Measurements from ENCODE around the gene HIP1.
"Not testable (repeated sequence)": the region's sequence is repeated elsewhere in the genome, so short reads cannot be mapped to it uniquely, and the experiment has no call there.

HIP1 gene

DNA sequence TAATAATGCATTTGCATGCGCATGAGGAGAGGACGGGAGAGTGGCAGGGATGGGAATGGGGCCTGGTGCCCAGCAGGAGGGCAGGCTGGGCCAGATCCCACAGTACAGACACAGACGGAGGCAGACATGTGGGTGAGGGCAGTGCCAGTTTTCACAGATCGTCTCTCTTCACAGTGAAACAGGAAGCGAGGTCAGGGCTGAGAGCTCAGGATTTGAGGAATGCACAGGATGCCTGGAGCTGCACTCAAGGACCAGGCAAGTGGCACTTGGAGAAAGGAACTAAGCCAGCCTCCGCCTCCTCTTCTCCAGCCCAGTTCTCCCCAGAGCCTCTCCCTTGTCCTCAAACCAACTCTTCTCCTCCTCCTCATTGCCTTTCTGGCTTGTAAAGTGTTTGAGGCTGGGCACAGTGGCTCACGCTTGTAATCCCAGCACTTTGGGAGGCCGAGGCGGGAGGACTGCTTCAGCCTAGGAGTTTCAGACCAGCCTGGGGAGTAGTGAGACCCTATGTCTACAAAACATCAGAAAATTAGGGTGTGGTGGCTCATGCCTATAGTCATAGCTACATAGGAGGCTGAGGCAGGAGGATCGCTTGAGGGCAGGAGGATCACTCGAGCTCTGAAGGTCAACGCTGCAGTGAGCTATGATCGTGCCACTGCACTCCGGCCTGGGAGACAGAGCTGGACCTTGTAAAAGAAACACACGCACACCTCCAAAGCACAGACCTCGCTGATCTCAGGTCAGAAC, 115.2 kb downstream of the HIP1 start:
- no peaks in the 10 kb centered on the region for H3K27me3 Mint-ChIP-seq
- H3K27ac Mint-ChIP-seq, result peak overlapping the region; percentile 84
- ATAC-seq (replicated peaks), result no peak
- no peak for DNase-seq
- H3K9me3 Mint-ChIP-seq, result peaks cover 3 to 10% of the 10 kb centered on the region in 2 donors
- H3K4me3 Mint-ChIP-seq, result no peak overlapping the region
- H3K4me1 Mint-ChIP-seq, result peaks cover 34 to 59% of the 10 kb centered on the region in 2 donors
- H3K36me3 Mint-ChIP-seq, result peaks cover 5 to 13% of the 10 kb centered on the region in 2 donors

- H3K4me1 Mint-ChIP-seq, result peaks cover 46 to 82% of the 10 kb centered on the region in 2 donors
- DNase-seq, result no peak
- peaks cover 0 to 6% of the 10 kb centered on the region in 2 donors for H3K36me3 Mint-ChIP-seq
- peak overlapping the region in 1 of 2 donors; percentile 26 for H3K4me3 Mint-ChIP-seq
- ATAC-seq (replicated peaks), result peak in 1 of 2 donors; percentile 49
- no peak overlapping the region for H3K27ac Mint-ChIP-seq
- peaks cover 3 to 7% of the 10 kb centered on the region in 2 donors for H3K9me3 Mint-ChIP-seq
- no peaks in the 10 kb centered on the region for H3K27me3 Mint-ChIP-seq
These were observed 117.6 kb downstream of the HIP1 start for GRCh38 chr7:75621124-75621523.

DNA sequence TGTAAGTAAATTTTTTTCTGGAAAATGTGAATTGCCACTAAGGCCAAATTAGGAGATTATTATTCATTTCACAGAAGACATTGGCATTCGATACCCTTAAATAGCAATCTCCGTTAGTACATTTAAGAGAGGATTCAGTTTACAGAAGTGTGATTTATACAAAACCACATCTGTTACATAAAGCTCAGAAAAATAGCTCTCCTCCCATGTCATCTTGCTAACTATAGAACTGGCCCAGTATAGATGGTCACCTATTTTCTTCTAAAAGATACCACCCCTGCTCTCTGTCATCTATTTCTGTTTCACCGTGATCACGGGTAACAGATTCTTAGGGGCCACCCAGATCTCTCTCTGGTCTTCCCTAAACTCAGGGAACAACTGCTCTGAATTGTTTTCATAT, 119.1 kb downstream of the HIP1 start:
- Mint-ChIP-seq H3K27ac (peak overlapping the region; percentile 44), H3K4me1 (peaks cover 45 to 79% of the 10 kb centered on the region in 2 donors), H3K9me3 (peaks cover 3% of the 10 kb centered on the region in 2 donors), H3K4me3 (no peak overlapping the region), H3K36me3 (peaks cover 0 to 6% of the 10 kb centered on the region in 2 donors), H3K27me3 (no peaks in the 10 kb centered on the region)
- DNase-seq, result no peak
- peak; percentile 27 to 31 for ATAC-seq (replicated peaks)

DNA sequence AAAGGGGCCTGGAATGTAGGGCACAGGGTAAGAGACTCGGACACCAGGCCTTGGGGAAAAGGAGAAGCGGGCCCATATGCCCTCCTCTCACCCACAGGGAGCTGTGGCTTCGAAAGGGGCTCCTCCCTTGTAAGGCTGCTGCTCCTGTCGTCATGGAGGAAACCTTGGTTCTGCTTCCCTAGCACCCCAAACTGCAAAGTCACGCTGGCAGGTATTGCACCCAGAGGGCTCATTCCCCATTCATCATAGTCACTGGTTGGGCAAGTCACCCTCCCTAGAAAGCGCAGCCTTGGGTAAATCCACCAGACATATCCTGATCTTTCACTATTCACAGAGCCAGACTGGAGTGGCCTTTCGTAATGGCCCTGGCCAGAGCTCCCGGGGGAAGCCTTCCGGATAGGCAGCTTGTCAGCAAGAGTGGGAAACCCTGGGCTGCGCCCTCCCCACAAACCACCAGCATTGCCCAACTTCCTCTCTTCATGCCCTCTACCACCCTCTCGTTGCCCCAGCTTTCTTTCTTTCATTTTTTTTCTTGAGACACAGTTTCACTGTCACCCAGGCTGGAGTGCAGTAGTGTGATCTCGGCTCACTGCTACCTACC, 121.0 kb downstream of the HIP1 start:
- H3K4me3 Mint-ChIP-seq, result peak overlapping the region; percentile 65 to 78
- H3K27ac Mint-ChIP-seq, result peak overlapping the region; percentile 97
- H3K4me1 Mint-ChIP-seq, result peaks cover 36 to 66% of the 10 kb centered on the region in 2 donors
- peaks cover 0 to 6% of the 10 kb centered on the region in 2 donors for H3K36me3 Mint-ChIP-seq
- peaks cover 3% of the 10 kb centered on the region in 2 donors for H3K9me3 Mint-ChIP-seq
- ATAC-seq (replicated peaks) (peak; percentile 76 to 81), DNase-seq (peak; percentile 62)
- H3K27me3 Mint-ChIP-seq, result no peaks in the 10 kb centered on the region

DNA sequence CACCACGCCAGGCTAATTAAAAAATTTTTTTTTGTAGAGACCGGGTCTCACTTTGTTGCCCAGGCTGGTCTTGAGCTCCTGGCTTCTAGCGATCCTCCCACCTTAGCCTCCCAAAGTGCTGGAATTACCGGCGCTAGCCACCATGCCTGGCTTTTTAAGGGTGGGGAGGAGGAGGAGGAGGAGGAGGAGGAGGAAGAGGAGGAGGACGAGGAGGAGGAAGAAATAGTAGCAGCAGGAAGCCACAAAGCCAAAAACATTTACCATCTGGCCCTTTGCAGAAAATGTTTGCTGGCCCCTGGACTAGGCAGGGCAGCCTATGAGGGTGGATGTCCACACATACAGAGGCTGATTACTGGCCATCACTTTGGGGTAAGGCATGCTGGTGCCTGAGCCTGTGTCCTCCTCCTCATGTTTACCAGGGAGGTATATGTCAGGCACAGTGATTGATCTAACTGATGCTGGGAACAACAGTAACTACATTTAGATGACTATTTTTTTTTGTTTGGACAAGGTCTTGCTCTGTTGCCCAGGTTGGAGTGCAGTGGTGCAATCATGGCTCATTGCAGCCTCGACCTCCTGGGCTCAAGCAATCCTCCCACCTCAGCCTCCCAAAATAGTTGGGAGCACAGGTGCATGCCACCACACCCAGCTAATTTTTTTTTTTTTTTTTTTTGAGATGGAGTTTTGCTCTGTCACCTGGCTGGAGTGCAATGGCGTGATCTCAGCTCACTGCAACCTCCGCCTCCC, 122.1 kb downstream of the HIP1 start:
- DNase-seq, result no peak
- Mint-ChIP-seq H3K4me3 (no peak overlapping the region), H3K36me3 (peaks cover 0 to 6% of the 10 kb centered on the region in 2 donors), H3K27me3 (no peaks in the 10 kb centered on the region), H3K27ac (no peak overlapping the region), H3K9me3 (peaks cover 2 to 3% of the 10 kb centered on the region in 2 donors), H3K4me1 (peaks cover 35 to 56% of the 10 kb centered on the region in 2 donors)
- no peak for ATAC-seq (replicated peaks)

DNA sequence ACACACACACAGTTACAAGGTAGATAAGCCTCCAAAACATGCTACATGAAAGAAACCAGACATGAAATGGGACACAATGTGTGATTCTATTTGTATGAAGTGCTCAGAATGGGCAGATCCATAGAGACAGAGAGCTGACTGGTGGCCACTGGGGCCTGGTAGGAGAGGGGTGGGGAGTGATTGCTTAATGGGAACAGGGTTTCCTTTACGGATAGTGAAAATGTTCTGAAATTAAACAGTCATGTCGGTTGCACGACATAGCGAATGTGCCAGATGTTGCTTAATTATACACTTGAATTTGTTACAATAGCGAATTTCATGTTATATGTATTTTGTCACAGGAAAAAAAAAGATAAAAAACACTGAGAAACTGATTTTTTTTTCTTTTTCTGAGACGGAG, 124.3 kb downstream of the HIP1 start:
- Mint-ChIP-seq H3K27me3 (no peaks in the 10 kb centered on the region), H3K9me3 (no peaks in the 10 kb centered on the region), H3K27ac (no peak overlapping the region), H3K36me3 (no peaks in the 10 kb centered on the region), H3K4me1 (peaks cover 20 to 34% of the 10 kb centered on the region in 2 donors), H3K4me3 (no peak overlapping the region)
- DNase-seq, result no peak
- no peak for ATAC-seq (replicated peaks)

- ATAC-seq (replicated peaks), result no peak
- no peak for DNase-seq
- Mint-ChIP-seq H3K27ac (no peak overlapping the region), H3K36me3 (no peaks in the 10 kb centered on the region), H3K4me1 (peaks cover 11 to 24% of the 10 kb centered on the region in 2 donors), H3K9me3 (no peaks in the 10 kb centered on the region), H3K4me3 (no peak overlapping the region), H3K27me3 (no peaks in the 10 kb centered on the region)
These were observed 125.4 kb downstream of the HIP1 start for GRCh38 chr7:75613351-75613750.

DNA sequence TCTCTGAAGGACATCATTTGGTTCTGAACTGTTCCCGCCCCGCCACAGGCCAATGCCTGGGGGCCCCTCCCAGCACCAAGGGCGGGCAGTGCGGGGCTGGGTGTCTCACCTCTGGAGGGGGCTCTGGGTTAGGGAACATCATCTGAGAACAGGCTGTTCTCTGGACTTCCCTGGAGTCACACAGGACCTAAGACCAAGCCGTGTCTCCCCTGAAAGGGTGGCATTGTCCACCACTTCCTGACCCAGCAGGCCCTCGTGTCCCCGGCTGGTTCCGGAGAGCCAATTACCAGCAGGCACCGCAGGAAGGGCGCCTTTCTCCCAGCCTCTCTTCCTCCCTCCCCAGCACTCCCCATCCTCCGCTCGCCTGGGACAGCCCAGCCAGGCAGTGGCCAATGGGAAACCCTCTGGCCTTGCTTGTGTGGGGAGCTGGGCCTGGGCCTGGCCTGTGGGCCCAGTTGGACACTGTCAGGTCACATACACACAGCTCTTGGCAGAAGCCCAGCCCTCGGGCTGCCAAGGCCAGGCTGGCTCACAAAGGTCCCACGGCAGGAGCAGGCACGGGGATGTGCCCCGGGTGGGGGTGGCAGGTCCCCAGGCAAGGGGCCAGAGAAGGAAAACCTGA, 127.1 kb downstream of the HIP1 start:
- H3K4me3 Mint-ChIP-seq, result no peak overlapping the region
- H3K36me3 Mint-ChIP-seq, result no peaks in the 10 kb centered on the region
- H3K27me3 Mint-ChIP-seq, result no peaks in the 10 kb centered on the region
- ATAC-seq (replicated peaks), result no peak
- H3K27ac Mint-ChIP-seq, result no peak overlapping the region
- peaks cover 3 to 7% of the 10 kb centered on the region in 2 donors for H3K4me1 Mint-ChIP-seq
- no peak for DNase-seq
- no peaks in the 10 kb centered on the region for H3K9me3 Mint-ChIP-seq

DNA sequence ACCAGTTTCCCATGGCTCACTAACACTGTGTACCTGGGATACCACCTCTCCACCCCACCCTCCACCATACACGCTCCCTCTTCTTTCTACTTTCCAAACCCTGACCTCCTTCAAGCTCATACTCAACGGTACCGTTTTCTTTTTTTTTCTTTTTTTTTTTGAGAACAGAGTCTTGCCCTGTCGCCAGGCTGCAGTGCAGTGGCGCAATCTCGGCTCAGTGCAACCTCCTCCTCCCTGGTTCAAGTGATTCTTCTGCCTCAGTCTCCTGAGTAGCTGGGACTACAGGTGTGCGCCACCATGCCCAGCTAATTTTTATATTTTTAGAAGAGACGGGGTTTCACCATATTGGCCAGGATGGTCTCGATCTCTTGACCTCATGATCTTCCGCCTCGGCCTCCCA, 129.3 kb downstream of the HIP1 start:
- DNase-seq; H3K9me3 Mint-ChIP-seq; H3K36me3 Mint-ChIP-seq; H3K27me3 Mint-ChIP-seq; H3K4me1 Mint-ChIP-seq; H3K4me3 Mint-ChIP-seq; ATAC-seq (replicated peaks); H3K27ac Mint-ChIP-seq: not testable (repeated sequence)

- no peak overlapping the region for H3K27ac Mint-ChIP-seq
- no peak overlapping the region for H3K4me3 Mint-ChIP-seq
- H3K4me1 Mint-ChIP-seq, result peaks cover under 1 to 5% of the 10 kb centered on the region in 2 donors
- H3K36me3 Mint-ChIP-seq, result peaks cover 0 to 2% of the 10 kb centered on the region in 2 donors
- no peaks in the 10 kb centered on the region for H3K9me3 Mint-ChIP-seq
- H3K27me3 Mint-ChIP-seq, result no peaks in the 10 kb centered on the region
- DNase-seq (no peak), ATAC-seq (replicated peaks) (no peak)
These were observed 130.2 kb downstream of the HIP1 start for GRCh38 chr7:75608451-75609122.

- peaks cover 0 to 2% of the 10 kb centered on the region in 2 donors for H3K36me3 Mint-ChIP-seq
- DNase-seq (no peak), ATAC-seq (replicated peaks) (no peak)
- no peaks in the 10 kb centered on the region for H3K27me3 Mint-ChIP-seq
- no peak overlapping the region for H3K27ac Mint-ChIP-seq
- H3K4me1 Mint-ChIP-seq, result peaks cover 0 to 4% of the 10 kb centered on the region in 2 donors
- H3K9me3 Mint-ChIP-seq, result no peaks in the 10 kb centered on the region
- no peak overlapping the region for H3K4me3 Mint-ChIP-seq
These were observed 134.3 kb downstream of the HIP1 start for GRCh38 chr7:75604408-75604807.

DNA sequence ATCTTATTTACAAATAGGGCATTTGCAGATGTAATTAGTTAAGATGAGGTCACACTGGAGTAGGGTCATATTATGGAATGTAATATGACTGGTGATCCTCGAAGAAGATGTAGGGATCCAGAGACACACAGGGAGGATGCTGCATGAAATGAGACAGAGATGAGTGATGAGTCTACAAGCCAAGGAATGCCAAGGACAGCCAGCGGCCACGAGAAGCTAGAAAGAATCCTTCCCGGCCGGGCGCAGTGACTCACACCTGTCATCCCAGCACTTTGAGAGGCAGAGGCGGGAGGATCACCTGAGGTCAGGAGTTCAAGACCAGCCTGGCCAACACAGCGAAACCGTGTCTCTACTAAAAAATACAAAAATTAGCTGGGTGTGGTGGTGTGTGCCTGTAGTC, 135.9 kb downstream of the HIP1 start:
- not testable (repeated sequence) for ATAC-seq (replicated peaks); DNase-seq; H3K4me1 Mint-ChIP-seq; H3K27ac Mint-ChIP-seq; H3K9me3 Mint-ChIP-seq; H3K4me3 Mint-ChIP-seq; H3K27me3 Mint-ChIP-seq; H3K36me3 Mint-ChIP-seq

GRCh38 chr7:75601539-75601938, 137.2 kb downstream of the HIP1 start:
- H3K27me3 Mint-ChIP-seq, result no peaks in the 10 kb centered on the region
- no peak overlapping the region for H3K27ac Mint-ChIP-seq
- no peak for DNase-seq
- H3K4me3 Mint-ChIP-seq, result no peak overlapping the region
- ATAC-seq (replicated peaks), result no peak
- peaks cover 2 to 3% of the 10 kb centered on the region in 2 donors for H3K36me3 Mint-ChIP-seq
- H3K4me1 Mint-ChIP-seq, result peaks cover 4 to 11% of the 10 kb centered on the region in 2 donors
- H3K9me3 Mint-ChIP-seq, result no peaks in the 10 kb centered on the region

DNA sequence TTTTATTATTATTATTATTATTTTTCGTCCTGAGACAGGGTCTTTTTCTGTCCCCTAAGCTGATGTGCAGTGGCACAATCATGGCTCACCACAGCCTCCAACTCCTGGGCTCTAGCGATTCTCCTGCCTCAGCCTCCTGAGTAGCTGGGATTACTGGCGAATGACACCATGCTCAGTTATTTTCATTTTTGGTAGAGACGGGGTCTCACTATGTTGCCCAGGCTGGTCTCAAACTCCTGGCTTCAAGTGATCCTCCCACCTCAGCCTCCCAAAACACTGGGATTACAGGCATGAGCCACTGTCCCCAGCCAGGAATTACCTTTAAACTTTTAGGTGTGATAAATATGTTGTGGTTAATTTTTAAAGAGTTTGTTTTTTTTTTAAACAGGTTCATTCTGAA, 138.0 kb downstream of the HIP1 start:
- not testable (repeated sequence) for H3K27me3 Mint-ChIP-seq; DNase-seq; H3K36me3 Mint-ChIP-seq; H3K4me3 Mint-ChIP-seq; H3K9me3 Mint-ChIP-seq; ATAC-seq (replicated peaks); H3K27ac Mint-ChIP-seq
- H3K4me1 Mint-ChIP-seq, result peaks cover 4 to 12% of the 10 kb centered on the region in 2 donors
